ENCODE results near the gene KCNK1. TPM values are rescaled to one million over a fixed set of nuclear protein-coding genes. Genes with fewer than 3 reads are reported as not detected.

The KCNK1 gene
- total RNA-seq, 3 donors from 2014 or later = 0.96 to 9.1 (median 5.2) TPM

DNA sequence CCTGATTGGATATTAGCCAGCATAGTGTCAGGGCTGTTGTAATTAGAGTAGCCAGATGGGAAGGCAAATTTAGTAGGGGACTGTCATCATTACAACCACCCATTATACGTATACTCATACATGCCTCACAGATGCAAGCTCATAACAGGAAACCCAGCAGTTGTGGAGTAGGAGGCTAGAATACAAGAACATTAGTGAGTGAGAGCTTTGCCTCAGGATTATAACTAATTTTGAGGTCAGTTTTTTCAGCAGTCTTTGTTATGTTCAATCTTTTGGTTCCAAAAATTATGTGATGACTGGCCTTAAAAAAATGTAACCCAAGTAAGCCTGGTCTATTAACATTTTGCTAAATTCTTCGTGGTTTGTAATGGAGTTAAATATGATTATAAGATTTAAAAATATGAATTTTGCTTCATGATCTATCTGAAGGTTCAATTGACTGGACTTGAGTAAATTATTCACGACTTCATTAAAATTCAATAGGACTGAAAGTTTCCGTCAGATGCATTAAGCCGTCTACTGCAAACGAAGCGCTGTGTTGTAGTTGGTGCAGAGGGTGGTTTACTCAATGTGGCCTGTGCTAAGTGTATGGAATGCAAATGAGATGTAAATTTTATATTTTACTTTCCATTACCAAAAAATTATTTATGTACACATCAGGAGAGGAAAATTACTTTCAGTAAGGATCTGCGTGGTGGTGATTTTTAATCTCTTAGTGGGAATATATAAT, 48.8 kb downstream of the KCNK1 start:
- Histone ChIP-seq H3K9me3 (no peaks in the 10 kb centered on the region), H3K36me3 (no peaks in the 10 kb centered on the region), H3K27me3 (no peaks in the 10 kb centered on the region), H3K27ac (no peak overlapping the region), H3K4me3 (no peak overlapping the region), H3K4me1 (no peaks in the 10 kb centered on the region)
- TF ChIP-seq POLR2AphosphoS5 (IDR thresholded peaks at IDR 0.05) = no peak
- TF ChIP-seq, protein P1, sequence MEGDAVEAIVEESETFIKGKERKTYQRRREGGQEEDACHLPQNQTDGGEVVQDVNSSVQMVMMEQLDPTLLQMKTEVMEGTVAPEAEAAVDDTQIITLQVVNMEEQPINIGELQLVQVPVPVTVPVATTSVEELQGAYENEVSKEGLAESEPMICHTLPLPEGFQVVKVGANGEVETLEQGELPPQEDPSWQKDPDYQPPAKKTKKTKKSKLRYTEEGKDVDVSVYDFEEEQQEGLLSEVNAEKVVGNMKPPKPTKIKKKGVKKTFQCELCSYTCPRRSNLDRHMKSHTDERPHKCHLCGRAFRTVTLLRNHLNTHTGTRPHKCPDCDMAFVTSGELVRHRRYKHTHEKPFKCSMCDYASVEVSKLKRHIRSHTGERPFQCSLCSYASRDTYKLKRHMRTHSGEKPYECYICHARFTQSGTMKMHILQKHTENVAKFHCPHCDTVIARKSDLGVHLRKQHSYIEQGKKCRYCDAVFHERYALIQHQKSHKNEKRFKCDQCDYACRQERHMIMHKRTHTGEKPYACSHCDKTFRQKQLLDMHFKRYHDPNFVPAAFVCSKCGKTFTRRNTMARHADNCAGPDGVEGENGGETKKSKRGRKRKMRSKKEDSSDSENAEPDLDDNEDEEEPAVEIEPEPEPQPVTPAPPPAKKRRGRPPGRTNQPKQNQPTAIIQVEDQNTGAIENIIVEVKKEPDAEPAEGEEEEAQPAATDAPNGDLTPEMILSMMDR (IDR thresholded peaks at IDR 0.05) = no peak
- no peak for TF ChIP-seq POLR2A (IDR thresholded peaks at IDR 0.05)
- intact Hi-C loops (cut with DNase I; ENCODE audit: low total_unique reads) = no loop called here
- no peak for DNase-seq (ENCODE audit: low spot score in 2 of 2)

DNA sequence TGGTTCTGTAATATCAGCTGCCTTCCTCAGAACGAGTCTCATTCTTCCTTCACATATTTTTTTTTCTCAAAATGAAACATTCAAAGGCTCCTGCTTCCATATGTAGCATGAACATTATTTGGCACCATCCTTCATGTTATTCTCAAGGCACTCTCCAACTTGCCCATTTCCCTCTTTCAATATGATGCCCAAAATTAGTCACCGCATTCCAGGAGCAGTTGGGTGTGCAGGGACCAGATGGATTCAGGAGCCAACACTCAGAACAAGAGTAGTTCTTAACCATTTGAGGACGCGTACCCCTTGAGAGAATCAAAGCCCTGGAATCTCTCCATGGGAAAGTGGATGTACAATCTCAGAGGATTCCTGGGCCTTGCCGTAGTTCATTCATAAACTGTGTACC, 50.3 kb downstream of the KCNK1 start:
- Histone ChIP-seq H3K27me3 (no peaks in the 10 kb centered on the region), H3K4me3 (no peak overlapping the region), H3K36me3 (no peaks in the 10 kb centered on the region), H3K9me3 (no peaks in the 10 kb centered on the region), H3K4me1 (no peaks in the 10 kb centered on the region), H3K27ac (peak overlapping the region in 1 of 2 donors; percentile 31)
- no peak for TF ChIP-seq POLR2AphosphoS5 (IDR thresholded peaks at IDR 0.05)
- TF ChIP-seq, protein P1 (IDR thresholded peaks at IDR 0.05) = no peak
- no peak for TF ChIP-seq POLR2A (IDR thresholded peaks at IDR 0.05)
- intact Hi-C loops (cut with DNase I; ENCODE audit: low total_unique reads) = no loop called here
- DNase-seq (ENCODE audit: low spot score in 2 of 2) = no peak

DNA sequence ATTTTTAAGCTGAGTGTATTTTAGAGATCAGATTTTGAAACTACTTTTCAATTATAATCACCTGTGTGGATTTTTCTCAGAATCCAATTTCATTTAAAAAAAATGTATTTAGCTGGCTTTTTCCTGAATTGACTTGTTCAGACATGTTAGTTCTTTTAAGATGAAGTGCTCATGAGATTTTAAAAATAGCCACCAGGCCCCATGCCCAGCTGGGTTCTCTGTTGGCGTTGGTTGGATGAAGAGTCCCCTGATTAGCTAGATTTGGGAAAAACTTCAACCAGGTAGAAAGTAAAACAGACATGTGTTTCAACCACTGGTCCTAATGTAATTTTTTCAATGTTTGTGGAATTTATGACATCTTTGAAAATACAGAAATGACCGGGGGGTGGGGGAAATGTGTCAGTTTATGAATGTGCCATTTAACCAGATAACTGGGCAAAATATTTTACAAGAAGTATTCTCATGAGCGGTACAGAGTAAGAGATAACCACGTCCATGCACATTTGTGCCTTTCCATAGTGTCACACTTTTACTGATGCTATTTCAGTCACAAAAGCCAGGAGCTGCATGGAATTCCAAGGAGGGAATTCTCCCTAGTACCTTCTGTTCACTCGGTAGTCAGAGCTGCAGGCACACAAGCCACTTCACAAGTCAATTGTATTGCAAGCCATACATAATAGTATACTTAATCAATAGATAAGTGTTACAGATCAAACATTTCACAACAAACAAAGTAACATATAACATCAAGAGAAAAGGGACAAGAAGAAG, 51.1 kb downstream of the KCNK1 start:
- no peak overlapping the region for H3K27ac ChIP-seq
- no peak overlapping the region for H3K4me3 ChIP-seq
- DNase-seq (ENCODE audit: low spot score in 2 of 2) = peak in 1 of 2 donors; percentile 30
- H3K9me3 ChIP-seq = no peaks in the 10 kb centered on the region
- intact Hi-C loops (cut with DNase I; ENCODE audit: low total_unique reads) = no loop called here
- H3K36me3 ChIP-seq = no peaks in the 10 kb centered on the region
- TF ChIP-seq, protein P1 (IDR thresholded peaks at IDR 0.05) = no peak
- TF ChIP-seq POLR2A (IDR thresholded peaks at IDR 0.05) (no peak), POLR2AphosphoS5 (IDR thresholded peaks at IDR 0.05) (no peak)
- no peaks in the 10 kb centered on the region for H3K4me1 ChIP-seq
- no peaks in the 10 kb centered on the region for H3K27me3 ChIP-seq

DNA sequence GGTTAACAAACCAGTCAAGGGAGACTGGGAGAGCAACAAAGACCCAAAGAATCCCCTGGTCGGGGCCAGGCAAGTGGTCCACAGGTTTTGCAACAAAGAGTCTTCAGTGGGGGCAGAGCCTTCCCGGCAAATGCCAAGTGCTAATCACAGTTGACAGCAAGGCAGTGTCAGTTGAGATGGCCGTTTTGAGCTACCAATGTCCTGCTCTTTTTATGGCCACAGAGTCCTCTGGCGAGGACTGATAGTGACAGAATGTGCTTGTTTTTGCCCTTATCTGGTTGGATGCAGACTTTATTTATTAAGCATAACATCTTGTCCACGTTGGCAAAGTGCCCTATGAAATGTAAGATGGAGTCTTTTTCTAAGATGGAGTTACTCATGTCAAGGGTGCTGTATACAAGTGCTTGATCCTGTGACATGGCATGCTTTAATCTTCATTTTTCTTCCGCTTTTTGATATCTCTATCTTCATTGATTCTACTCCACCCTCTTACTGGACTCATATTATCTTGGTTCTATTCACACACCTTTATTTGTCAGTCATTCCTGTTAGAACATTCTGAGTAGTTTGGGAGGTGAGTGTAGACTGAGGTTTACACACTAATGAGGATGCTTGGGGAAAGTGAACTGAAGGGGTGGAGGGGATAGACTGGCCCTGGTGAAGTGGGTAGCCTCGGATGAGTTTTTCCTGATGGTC, 51.8 kb downstream of the KCNK1 start:
- intact Hi-C loops (cut with DNase I; ENCODE audit: low total_unique reads) = no loop called here
- Histone ChIP-seq H3K4me1 (no peaks in the 10 kb centered on the region), H3K36me3 (no peaks in the 10 kb centered on the region), H3K9me3 (no peaks in the 10 kb centered on the region), H3K27me3 (no peaks in the 10 kb centered on the region), H3K27ac (no peak overlapping the region), H3K4me3 (no peak overlapping the region)
- no peak for DNase-seq (ENCODE audit: low spot score in 2 of 2)
- TF ChIP-seq, protein P1 (IDR thresholded peaks at IDR 0.05) = no peak
- TF ChIP-seq POLR2A (IDR thresholded peaks at IDR 0.05) = no peak
- TF ChIP-seq POLR2AphosphoS5 (IDR thresholded peaks at IDR 0.05) = no peak
